GM19467 (cell line): ENCODE measurements around the gene SNTG2.
A peak's percentile ranks its signal among the peaks of the same experiment; 100 is the strongest.

Source experiments
- ATAC-seq: cut with Tn5 transposase; IDR thresholded peaks from one replicate; pipeline ENCODE4 v1.9.1; 2021; ENCODE audit warnings: mild to moderate bottlenecking, moderate library complexity; ENCODE audit not compliant: unreplicated experiment

Gene SNTG2

DNA sequence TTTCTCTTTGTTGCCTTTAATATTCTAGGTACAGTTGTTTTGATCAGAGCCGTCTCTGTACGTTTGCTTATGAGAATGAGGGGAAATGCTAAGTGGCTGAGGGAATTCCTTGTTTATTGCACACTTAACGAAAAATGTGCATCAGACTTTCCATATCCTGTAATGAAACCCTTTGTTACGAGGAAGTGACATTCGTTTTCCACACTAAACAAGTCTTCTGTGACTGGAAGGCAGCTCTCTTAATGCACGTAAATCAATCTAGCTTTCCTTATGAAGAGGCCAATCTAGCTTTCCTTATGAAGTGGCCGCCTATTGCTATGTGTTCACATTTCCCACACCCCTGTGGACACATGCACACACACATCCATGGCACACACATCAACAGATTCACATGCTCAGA lies 186.2 kb downstream of the SNTG2 start:
- ATAC-seq, result no peak

DNA sequence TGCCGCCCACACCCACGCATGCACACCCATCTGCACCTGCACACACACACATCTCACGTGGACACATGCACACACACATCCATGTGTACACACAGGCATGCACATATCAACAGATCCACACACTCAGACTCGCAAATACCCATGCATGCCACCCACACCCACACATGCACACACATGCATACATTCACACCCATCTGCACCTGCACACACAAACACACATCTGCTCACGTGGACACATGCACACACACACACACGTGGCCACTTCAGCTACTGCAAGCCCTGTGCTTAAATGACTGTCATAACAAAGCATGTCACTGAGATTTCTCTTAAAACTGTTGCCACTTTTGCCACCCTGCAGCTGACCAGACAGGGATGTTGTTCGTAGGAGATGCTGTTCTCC lies 186.6 kb downstream of the SNTG2 start:
- ATAC-seq, result no peak

DNA sequence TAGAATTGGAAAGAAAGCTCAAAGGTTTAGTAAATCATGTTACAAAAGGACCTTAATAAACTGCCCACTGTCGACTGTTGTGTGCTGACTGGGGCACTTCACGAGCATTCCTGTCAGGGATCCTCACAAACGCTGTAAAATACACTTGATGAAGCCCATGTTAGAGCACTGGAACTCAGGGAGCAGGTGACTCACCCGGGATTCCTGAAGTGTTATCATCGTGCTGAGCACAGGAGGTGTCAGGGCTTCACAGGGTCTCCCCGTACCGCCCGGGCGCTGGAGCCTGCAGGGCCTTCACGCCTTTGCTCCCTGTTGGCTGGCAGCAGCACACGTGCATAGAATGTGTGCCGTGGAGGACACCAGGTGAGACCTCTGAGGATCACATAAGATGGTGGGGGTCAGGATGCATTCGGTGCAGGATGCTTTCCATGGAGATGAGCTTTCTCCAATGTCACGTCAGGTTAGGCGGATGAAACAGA lies 187.3 kb downstream of the SNTG2 start:
- ATAC-seq, result no peak

DNA sequence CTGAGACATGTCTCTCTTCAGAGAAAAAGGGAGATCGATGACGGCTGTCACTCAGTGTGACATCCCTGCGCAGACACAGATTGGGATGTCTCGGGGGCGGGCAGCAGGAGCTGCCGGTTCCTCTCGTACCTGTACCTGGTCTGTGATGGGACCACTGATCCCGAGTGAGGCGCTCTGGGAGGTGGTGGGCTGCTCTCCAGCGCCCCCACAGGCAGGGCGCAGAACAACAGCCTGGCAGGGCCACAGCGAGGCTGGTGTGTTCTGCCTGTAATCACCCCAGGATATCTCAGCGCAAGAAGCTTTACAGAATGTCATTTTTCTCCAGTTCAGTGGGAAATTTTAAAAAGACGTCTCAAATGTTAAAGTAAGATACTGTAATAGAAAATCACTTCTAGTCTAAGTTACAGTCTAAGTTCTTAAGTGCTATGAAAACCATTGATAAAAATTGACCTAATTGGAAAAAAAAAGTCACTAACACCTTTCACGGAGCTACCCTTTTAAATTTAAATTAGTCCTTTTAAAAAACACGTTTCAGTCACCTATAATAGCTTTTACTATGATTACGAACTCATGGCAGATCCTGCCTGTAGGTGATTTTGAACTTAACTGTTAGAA lies 189.8 kb downstream of the SNTG2 start:
- ATAC-seq, result peak; percentile 83

DNA sequence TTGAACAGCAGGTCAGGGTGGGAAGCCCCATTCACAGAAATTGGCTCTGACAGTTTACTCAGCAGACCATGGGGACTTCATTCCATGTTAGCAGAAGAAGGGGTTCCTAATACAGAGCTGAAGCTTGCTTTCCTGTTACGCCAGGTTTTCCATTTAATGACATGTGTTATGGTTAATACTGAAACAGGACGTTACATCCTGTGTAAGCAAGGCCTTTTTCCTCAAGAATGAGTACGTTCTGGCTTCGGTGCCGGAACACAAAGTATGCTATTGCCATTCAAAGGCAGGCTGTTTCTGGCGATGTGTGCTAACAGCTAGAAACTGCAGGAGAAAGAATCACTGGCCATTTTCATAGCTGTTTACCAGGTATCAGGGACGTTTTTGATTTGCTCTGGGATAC lies 190.4 kb downstream of the SNTG2 start:
- no peak for ATAC-seq

DNA sequence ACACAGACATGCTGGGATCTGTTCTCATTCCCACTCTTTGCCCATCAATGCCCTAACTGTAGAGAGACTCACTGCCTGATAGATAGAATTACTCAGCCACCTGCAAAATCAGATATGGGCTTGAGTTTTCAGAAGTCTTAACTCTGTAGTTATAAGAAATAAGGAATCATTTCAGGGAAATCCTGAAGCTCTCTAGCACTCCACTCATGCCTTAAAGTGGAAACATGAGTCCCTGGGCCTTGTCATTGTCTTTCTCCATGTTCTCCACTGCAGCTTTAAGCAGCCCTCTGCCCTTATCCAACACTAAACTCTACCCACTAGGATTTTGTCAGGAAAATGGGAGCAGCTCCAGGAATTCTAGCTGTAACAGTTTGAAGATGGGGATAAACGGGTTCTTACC lies 192.5 kb downstream of the SNTG2 start:
- no peak for ATAC-seq

DNA sequence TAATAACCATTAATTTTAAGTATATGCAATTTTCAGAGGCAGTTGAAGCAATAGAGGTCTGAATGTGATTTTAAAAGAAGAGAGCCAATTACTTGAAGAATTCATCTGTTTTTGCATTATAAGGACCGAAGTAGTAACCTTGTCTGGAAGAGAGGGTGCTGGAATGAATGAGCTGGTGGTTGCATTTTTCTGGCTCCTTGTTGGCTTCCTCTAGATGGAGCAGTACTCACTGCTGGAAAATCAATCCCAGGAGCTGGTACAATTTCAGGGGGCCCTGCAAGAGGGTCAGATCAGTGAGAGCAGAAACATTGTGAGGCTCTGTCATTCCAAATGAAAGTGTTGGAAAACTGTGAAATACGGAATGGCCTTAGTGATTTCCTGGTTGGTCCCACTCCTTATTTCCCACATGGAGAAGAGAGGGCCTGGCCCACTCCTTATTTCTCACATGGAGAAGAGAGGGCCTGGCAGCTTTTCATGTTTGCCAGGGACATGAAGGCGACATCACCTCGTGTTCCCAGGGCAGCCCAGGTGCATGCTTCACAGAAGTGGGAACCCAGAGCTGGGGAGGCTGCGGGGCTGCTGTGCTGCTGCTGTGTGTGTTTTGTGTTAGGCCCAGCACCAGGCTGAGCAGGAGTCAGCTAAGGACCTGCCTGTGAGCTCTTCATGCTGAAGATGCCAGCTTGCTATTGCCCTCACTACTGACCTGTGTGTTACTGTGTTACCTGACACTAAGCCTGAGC lies 197.4 kb downstream of the SNTG2 start:
- ATAC-seq, result no peak

DNA sequence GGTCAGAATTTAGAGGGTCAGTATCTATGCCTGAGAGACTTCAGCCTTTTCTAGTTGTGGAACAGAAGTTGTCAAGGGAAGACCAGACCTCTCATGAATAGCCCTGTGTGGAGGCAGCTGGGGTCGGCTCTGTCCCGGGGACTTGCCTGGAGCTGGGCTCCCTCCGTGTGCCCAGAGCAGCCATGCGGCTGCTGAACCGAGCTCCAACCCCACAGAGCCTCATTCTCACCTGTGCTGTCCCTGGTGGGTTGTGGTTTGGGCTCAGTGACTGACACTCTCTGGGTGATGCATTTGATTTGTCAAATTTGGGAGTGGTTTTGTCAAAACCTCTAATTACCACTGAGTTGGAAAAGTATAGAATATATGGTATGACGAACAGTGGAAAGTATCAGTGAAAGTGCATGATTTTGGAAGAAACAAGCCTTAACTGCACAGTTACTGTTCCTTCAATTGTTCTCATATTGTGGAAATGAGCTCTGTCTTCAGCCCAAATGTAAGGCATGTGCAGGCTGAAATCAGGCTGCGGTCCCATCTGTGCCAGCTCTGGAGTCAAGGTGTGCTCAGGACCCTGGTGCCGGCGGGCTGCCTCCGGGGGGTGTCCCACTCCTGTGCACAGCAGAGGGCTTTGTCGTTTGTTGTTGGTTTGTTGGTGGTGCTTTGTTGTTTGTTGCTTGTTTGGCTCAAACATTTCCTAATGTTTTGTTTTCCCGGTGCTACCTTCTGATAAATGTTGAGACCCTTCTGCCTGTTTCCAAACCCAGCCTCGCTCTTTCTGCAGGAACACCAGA lies 200.3 kb downstream of the SNTG2 start:
- no peak for ATAC-seq

DNA sequence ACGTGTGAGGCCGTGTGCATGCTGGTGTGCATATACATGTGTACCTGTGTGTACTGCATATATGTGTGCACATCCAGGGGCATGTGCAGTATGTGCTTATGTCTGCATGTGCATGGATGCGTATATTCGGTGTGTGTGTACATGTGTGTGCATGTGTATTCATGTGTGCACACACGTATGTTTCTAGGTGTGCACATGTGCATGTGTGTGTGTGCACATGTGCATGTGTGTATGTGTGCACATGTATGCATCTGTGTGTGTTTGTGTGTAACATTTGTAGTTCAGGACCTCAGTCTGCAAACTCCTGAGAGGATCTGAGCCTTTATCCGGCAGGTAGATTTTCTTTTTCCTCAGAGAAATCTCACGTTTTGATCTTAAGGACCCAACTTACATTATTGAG lies 201.7 kb downstream of the SNTG2 start:
- no peak for ATAC-seq

DNA sequence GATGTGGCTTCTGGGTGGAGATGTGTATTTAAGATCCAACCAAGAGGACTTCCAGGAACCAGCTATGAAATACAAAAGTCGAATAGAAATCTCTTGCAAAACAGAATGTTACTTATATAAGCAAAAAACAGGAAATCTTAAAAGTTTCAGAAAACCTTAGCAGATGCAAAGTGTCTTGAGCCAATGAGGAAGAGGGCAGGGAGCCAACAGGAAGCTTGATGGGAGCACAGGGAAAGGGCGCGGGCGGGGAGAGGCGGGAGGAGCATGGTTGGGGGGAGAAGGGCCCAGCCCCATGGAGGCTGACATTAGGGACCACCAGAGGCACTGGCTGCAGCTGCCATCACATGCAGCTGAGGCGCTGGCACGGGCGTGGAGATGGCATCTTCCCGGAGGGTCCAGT lies 203.3 kb downstream of the SNTG2 start:
- ATAC-seq, result no peak

DNA sequence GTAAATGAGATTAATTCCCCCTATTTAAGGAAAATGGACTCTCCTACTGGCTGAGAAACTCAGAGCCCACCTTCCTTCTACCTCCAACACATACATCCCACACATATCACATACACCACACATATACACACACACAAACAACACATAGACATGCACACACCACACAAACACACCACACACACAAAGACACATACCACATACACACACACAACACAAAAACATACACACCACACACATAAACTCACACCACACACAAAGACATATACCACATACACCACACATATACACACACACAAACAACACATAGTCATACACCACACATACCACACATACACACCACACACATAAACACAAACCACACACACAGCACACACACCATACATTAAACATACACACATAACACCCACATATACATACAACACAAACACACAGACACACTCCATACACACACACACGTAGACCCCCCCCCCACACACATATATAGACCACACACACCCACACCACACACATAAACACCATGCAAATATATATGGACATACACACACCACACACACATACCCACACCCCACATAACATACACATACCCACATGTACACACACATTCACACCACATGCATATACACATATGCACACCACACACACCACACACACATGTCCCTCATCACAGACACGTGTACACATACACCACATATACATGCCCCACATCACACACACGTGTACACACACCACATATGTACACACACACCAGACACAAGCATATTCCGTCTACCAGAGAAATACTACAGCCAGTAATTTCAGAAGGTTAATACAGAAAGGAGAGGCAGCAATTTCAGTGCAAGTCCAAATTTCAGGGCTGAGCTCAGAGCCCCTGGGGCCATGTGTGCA lies 204.3 kb downstream of the SNTG2 start:
- no peak for ATAC-seq

DNA sequence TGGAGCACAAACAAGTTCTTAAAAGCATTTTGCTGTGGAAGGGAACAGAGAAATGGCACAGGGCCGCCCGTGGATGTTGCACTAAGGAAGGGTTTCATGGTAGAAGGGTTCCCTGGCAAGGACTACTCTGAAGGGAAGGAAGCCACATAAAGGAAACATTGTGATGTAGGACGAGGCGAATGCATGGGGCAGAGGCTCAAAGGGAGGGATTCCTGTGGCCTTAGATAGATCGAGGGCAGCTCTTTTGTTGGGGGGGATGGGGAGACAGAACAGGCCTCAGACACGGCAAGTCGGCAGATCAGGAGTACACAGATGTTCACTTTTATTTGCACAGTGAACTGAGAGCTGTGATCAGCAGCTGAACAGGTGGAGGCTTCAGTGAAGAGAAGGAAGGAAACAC lies 205.4 kb downstream of the SNTG2 start:
- ATAC-seq, result no peak

DNA sequence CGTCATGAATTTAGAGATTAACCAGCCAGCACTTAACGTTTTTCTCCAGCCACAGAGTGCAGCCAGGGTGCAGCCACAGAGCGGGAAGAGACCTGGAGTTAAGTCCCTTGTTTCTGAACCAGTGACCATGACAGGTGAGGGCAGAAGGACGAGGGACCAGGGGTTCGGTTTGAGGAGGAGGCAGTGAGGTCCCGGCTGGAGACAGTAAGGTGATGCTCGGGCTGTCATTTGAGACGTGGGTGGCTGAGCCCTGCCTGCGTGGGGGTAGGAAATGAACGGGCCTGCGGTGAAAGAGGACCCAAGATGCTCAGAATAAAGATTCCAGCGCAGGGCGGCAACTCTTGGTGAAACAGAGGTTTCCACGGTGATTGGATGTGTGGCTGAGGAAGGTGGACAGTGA lies 205.9 kb downstream of the SNTG2 start:
- ATAC-seq, result no peak

DNA sequence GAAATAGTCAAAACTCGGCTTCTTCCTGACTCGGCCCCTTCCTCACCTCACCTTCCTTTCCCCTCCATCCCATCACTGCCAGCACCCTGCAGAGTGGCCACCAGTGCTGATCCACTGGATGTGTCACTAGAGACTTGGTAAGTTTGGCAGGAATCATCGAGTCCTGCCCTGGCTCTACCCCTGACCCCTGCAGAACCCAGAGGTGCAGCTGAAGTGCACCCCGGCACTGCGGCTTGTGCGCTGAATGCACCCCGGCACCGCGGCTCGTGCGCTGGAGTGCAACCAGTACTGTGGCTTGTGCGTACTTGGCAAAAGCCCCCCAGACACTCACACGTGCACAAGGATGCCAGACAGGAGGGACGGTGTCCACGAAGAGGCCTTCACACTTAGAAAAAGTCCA lies 206.5 kb downstream of the SNTG2 start:
- no peak for ATAC-seq

DNA sequence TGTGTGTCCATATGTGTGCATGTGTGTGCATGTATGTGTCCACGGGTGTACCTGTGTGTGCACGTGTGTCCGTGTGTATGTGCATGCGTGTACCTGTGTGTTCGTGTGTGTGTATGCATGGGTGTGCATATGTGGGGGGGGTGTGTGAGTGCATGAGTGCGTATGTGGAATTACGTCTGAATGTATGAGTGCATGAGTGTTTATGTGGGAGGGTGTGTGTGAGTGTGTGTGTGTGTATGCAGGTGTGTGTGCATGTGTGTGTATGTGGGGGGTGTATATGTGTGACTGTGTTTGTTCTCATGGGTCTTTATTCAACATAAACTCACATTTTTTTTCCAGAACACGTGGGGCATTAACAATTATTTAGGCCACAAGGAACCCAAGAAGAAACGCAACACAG lies 208.4 kb downstream of the SNTG2 start:
- ATAC-seq, result no peak

DNA sequence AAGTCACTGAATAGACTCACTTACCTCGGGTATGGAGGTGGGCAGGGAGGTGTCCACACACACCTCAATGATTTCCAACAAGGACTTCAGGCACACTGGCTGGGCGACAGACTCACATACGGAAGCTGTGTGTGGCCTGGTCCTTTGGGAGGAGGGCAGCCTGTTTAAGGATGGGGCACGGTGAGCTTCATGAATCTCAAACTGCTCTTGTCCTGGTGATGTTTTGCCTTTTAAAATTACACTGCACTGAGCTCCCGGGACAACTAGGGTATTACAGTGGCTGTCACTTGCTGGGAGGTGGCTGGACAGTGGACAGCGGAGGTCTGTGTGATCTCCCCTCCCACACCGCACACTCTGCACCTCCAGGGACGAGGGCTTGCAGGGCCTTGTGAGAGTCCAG lies 211.6 kb downstream of the SNTG2 start:
- no peak for ATAC-seq

DNA sequence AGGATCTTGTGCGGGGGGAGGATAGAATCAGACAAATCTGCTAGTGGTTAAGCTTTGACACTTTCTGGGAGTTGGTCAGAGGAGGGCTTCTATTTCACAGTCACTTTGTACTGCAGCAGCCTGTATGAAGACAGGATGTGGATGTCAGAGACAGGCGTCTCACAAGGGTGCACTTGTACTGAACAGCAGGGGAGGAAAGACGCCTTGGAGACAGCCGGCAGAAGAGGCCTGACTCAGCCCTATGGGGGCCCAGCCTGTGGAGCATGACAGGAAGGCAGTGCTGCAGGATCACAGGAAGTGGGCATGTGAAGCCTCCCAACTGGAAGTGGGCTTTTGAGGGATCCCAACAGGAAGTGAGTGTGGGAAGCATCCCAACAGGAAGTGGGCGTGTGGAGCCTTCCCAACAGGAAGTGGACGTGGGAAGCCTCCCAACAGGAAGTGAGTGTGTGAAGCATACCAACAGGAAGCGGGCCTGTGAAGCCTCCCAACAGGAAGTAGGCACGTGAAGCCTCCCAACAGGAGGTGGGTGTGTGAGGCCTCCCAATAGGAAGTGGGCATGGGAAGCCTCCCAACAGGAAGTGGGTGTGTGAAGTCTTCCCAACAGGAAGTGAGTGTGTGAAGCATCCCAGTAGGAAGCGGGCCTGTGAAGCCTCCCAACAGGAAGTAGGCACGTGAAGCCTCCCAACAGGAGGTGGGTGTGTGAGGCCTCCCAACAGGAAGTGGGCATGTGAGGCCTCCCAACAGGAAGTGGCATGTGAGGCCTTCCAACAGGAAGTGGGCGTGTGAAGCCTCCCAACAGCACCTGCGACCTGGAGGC lies 212.3 kb downstream of the SNTG2 start:
- no peak for ATAC-seq

DNA sequence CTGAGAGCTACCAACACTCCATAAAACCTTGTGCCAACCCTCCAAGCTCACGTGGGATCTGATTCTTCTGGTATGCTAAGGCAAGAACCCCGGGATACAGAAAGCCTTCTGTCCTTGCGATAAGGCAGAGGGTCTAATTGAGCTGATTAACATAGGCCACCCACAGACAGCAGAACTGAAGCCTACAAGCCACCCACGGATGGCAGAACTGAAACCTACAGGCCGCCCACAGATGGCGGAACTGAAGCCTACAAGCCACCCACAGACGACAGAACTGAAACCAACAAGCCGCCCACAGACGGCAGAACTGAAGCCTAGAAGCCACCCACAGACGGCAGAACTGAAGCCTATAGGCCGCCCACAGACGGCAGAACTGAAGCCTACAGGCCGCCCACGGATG lies 216.3 kb downstream of the SNTG2 start:
- no peak for ATAC-seq

DNA sequence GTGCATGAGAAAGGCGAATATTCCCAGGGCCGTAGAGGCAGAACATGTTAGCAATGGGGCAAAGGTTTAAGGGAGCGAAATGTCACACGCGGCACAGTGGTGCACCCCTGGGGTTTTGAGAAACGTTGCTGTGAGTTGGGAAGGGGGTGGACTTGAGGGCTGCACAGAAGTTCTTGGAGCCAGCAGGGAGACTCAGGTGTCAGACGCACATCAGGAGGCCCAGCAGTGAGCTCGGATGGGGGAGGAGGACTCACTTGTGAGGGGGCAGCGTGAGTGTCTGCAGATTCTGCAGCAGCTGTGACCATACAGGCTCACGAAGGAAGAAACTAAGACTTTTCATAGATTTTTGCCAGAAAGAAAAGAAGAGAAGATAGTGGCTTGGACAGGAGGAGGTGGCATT lies 218.2 kb downstream of the SNTG2 start:
- ATAC-seq, result no peak

DNA sequence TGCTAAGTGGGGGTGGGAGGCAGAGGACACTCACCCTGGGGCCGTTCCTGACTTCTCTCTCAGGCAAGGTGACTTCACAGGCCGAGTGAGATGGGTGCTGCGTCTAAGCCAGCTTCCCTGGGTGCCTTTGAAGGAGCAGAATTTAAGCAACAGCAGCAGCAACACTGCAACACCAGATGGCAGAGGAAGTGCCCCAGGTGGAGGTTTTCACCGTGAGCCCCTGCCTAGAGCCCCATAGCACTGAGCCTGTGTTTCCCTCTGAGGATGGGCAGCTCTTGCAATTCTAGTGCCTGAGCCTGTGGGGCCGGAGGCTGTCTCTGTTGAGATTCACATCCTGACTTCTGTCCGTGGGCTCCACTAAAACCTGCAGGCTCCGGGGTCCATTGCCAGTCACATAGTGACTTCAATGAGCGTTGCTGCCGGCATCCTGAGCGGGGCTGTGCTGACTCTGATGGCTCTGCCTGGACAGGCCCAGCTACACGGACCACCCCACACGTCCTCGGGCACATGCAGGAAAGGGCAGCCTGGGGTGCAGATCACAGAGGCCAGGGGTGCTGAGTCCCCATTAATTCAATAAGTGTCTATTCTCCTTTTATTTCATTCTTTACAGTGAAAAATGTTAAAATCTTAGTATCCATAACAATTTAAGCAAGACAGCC lies 218.8 kb downstream of the SNTG2 start:
- no peak for ATAC-seq
